DND-41 (cell line): ENCODE measurements around the gene SKA1.

Source experiments
- ATAC-seq: fragments of 200-7000 bp; cut with Tn5 transposase; 3 replicates; pipeline ENCODE4 v1.9.1; 2021; ENCODE audit warnings: low read depth; ENCODE audit not compliant: insufficient read depth
- DNase-seq: peaks from one replicate; pipeline ENCODE4 v3.0.0-alpha.2; 2020
- H2AFZ ChIP-seq: 2 replicates; pipeline ENCODE4 v1.6.0; 2012; ENCODE audit warnings: low read depth, low read length
- H3K27ac ChIP-seq: 2 replicates; pipeline ENCODE4 v1.5.1; 2012; ENCODE audit warnings: low read length, inconsistent platforms
- H3K27me3 ChIP-seq: fragments of 200-600 bp; sonication (generic); 2 replicates; pipeline ENCODE4 v1.6.0; 2012; ENCODE audit warnings: low read length, mild to moderate bottlenecking, inconsistent platforms; ENCODE audit not compliant: insufficient read depth, poor library complexity
- H3K36me3 ChIP-seq: 2 replicates; pipeline ENCODE4 v1.5.1; 2012; ENCODE audit warnings: low read length, inconsistent platforms; ENCODE audit not compliant: insufficient read depth
- H3K4me1 ChIP-seq: 2 replicates; pipeline ENCODE4 v1.5.1; 2012; ENCODE audit warnings: mild to moderate bottlenecking, low read length; ENCODE audit not compliant: insufficient read depth
- H3K4me2 ChIP-seq: 2 replicates; pipeline ENCODE4 v1.6.0; 2012; ENCODE audit warnings: mild to moderate bottlenecking, moderate library complexity, low read length, inconsistent platforms; ENCODE audit not compliant: insufficient read depth
- H3K4me3 ChIP-seq, 2 experiments: fragments of 200-600 bp in 1 of 2; shearing (Covaris generic) in 1 of 2; 2 replicates each; pipeline ENCODE4 v1.5.1; 2012 to 2016; ENCODE audit warnings: inconsistent platforms in 2 of 2, low read length in 2 of 2, mild to moderate bottlenecking in 2 of 2, low read depth in 1 of 2, moderate library complexity in 1 of 2
- H3K79me2 ChIP-seq: 2 replicates; pipeline ENCODE4 v1.6.0; 2012; ENCODE audit warnings: low read length, inconsistent platforms; ENCODE audit not compliant: insufficient read depth
- H3K9ac ChIP-seq: 2 replicates; pipeline ENCODE4 v1.6.0; 2012; ENCODE audit warnings: low read depth, mild to moderate bottlenecking, inconsistent platforms, low read length, moderate library complexity
- H3K9me3 ChIP-seq: 2 replicates; pipeline ENCODE4 v1.5.1; 2012; ENCODE audit warnings: low read length, moderate library complexity, mild to moderate bottlenecking, inconsistent platforms; ENCODE audit not compliant: insufficient read depth, severe bottlenecking
- H4K20me1 ChIP-seq: 2 replicates; pipeline ENCODE4 v1.6.0; 2012; ENCODE audit warnings: low read length; ENCODE audit not compliant: insufficient read depth
- EZH2 ChIP-seq: IDR thresholded peaks from 3 replicates; pipeline ENCODE4 v1.6.1; 2012; ENCODE audit warnings: borderline replicate concordance, low read depth, mild to moderate bottlenecking, moderate library complexity, low read length, inconsistent platforms; ENCODE audit not compliant: severe bottlenecking
- TF ChIP-seq, protein P1 (sequence below): IDR thresholded peaks from 2 replicates; pipeline ENCODE4 v1.5.1; 2012; ENCODE audit warnings: borderline replicate concordance, low read length, moderate library complexity, mild to moderate bottlenecking; ENCODE audit not compliant: poor library complexity, severe bottlenecking; ENCODE audit errors: extremely low read depth

The SKA1 gene

DNA sequence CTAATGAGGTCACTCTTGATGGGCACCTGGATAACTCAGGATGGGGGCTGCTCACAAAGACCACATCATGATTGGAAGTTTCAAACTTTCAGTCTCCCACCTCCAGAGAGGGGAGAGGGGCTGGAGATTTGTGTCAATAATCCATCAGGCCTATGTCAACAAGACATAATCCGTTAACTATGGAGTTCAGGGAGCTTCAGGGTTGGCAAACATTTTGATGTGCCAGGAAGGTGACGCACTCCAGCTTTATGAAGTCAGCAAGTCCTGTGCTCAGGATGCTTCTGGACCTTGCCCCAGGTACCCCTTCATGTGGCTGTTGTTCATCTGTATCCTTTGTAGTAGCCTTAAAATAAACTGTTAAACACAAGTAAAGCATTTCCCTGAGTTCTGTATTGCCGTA lies 19.0 kb downstream of the SKA1 start:
- H3K4me2 ChIP-seq: no peak overlapping the region

DNA sequence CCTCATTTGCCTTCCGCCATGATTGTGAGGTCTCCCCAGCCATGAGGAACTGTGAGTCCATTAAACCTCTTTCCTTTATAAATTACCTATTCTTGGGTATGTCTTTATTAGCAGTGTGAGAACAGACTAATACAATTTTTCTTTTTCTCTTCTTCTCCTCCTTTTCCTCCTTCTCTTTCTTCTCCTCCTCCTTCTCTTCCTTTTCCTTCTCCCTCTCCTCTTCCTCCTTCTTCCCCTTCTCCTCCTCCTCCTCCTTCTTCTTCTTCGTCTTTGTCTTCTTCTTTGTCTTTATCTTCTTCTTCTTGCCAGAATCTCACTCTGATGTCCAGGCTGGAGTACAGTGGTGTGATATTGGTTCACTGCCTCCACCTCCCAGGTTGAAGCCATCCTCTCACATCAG lies 20.2 kb downstream of the SKA1 start:
- ATAC-seq (no peak), DNase-seq (no peak)
- Histone ChIP-seq H3K4me3 (no peak overlapping the region), H3K27ac (no peak overlapping the region), H3K36me3 (peaks cover 36% of the 10 kb centered on the region), H2AFZ (no peak overlapping the region), H3K9me3 (no peaks in the 10 kb centered on the region), H3K79me2 (no peaks in the 10 kb centered on the region), H4K20me1 (no peaks in the 10 kb centered on the region; the same call in 1 of the 2 replicates), H3K4me1 (no peaks in the 10 kb centered on the region), H3K9ac (no peak overlapping the region), H3K27me3 (no peaks in the 10 kb centered on the region), H3K4me2 (no peak overlapping the region)
- TF ChIP-seq, protein P1, sequence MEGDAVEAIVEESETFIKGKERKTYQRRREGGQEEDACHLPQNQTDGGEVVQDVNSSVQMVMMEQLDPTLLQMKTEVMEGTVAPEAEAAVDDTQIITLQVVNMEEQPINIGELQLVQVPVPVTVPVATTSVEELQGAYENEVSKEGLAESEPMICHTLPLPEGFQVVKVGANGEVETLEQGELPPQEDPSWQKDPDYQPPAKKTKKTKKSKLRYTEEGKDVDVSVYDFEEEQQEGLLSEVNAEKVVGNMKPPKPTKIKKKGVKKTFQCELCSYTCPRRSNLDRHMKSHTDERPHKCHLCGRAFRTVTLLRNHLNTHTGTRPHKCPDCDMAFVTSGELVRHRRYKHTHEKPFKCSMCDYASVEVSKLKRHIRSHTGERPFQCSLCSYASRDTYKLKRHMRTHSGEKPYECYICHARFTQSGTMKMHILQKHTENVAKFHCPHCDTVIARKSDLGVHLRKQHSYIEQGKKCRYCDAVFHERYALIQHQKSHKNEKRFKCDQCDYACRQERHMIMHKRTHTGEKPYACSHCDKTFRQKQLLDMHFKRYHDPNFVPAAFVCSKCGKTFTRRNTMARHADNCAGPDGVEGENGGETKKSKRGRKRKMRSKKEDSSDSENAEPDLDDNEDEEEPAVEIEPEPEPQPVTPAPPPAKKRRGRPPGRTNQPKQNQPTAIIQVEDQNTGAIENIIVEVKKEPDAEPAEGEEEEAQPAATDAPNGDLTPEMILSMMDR: no peak
- no peak for TF ChIP-seq EZH2

More for the DNA sequence above, 19.0 kb downstream of the SKA1 start:
- H4K20me1 ChIP-seq: no peaks in the 10 kb centered on the region; the same call in 1 of the 2 replicates
- peaks cover 46% of the 10 kb centered on the region for H3K36me3 ChIP-seq
- no peak for TF ChIP-seq EZH2
- TF ChIP-seq, protein P1: no peak
- H3K4me3 ChIP-seq: no peak overlapping the region
- DNase-seq (no peak), ATAC-seq (no peak)
- no peak overlapping the region for H3K27ac ChIP-seq
- no peak overlapping the region for H3K9ac ChIP-seq
- no peaks in the 10 kb centered on the region for H3K4me1 ChIP-seq
- H3K9me3 ChIP-seq: no peaks in the 10 kb centered on the region
- H3K79me2 ChIP-seq: no peaks in the 10 kb centered on the region
- no peaks in the 10 kb centered on the region for H3K27me3 ChIP-seq
- no peak overlapping the region for H2AFZ ChIP-seq

DNA sequence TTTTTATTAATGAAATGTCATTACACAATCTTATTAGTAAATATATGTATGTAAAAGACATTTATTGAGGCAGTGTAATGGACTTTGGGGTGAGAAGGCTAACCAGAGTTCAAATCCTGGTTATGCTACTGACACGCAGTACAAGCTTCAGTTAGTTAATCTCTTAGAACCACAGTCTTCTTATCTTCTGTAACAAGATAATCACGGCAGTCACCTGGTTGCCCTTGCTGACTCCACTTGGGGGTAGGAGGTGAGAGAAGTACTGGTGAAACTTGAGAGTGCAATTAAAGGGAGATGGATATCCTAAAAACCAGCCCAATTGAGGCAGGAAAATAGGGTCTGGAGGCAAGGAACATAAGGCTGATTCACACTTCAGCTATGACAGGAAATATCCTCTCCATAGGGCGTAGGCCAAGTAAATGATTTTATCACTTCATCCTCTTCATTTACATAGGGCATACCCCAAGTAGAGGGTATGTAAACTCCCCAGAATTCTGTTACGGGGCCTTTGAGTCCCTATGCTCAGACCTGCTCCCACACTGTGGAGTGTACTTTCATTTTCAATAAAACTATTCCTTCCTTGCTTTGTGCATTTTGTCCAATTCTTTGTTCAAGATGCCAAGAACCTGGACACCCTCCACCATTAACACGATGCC lies 21.3 kb downstream of the SKA1 start:
- Histone ChIP-seq H4K20me1 (no peaks in the 10 kb centered on the region), H3K79me2 (no peaks in the 10 kb centered on the region), H3K4me1 (no peaks in the 10 kb centered on the region), H3K27ac (no peak overlapping the region), H2AFZ (no peak overlapping the region), H3K4me2 (no peak overlapping the region), H3K9ac (no peak overlapping the region), H3K4me3 (no peak overlapping the region), H3K36me3 (peaks cover 27% of the 10 kb centered on the region), H3K9me3 (no peaks in the 10 kb centered on the region), H3K27me3 (no peaks in the 10 kb centered on the region)
- ATAC-seq (0 out of 3 replicates have a peak, but pooled peaks have one; percentile 12), DNase-seq (no peak)
- TF ChIP-seq EZH2: no peak
- TF ChIP-seq, protein P1: no peak

DNA sequence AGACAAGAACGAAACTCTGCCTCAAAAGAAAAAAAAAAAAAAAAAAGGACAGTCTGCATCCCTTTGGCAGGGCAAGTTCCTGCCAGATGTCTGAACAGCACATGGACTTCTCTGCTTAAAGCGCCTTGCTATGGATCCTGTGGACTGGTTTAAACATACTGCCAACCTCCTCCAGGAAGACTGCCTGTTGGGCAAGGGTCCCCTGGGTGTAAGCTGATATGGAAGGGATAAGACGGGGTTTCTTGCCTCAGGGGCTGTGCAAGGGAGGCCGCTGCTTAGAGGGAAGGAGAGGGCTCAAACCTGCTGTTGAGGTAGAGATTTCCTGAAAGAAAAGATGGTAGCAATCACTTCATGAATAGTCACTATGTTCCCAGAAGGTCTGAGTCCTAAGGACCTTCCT lies 22.2 kb downstream of the SKA1 start:
- TF ChIP-seq, protein P1: no peak
- TF ChIP-seq EZH2: no peak

More for the DNA sequence above, 22.2 kb downstream of the SKA1 start:
- Histone ChIP-seq H3K4me3 (no peak overlapping the region), H3K9me3 (no peaks in the 10 kb centered on the region), H3K4me2 (no peak overlapping the region), H3K4me1 (no peaks in the 10 kb centered on the region), H3K79me2 (no peaks in the 10 kb centered on the region), H4K20me1 (no peaks in the 10 kb centered on the region), H3K9ac (no peak overlapping the region), H2AFZ (no peak overlapping the region), H3K27me3 (no peaks in the 10 kb centered on the region), H3K36me3 (peaks cover 18% of the 10 kb centered on the region; the same call in 1 of the 2 replicates), H3K27ac (no peak overlapping the region)
- no peak; the same call in 2 of the 3 replicates for ATAC-seq
- DNase-seq: no peak
